GM10266 (cell line): ENCODE results near the gene CBLL1.

Experiments used
- DNase-seq: peaks from one replicate; pipeline ENCODE4 v3.0.0; 2012; ENCODE audit errors: extremely low spot score
- TF ChIP-seq, protein P1 (sequence below): IDR thresholded peaks from 2 replicates; pipeline ENCODE4 v1.5.1; 2012; ENCODE audit warnings: mild to moderate bottlenecking, low read depth; ENCODE audit not compliant: control insufficient read depth, insufficient read depth; ENCODE audit errors: missing control alignments

The CBLL1 gene

DNA sequence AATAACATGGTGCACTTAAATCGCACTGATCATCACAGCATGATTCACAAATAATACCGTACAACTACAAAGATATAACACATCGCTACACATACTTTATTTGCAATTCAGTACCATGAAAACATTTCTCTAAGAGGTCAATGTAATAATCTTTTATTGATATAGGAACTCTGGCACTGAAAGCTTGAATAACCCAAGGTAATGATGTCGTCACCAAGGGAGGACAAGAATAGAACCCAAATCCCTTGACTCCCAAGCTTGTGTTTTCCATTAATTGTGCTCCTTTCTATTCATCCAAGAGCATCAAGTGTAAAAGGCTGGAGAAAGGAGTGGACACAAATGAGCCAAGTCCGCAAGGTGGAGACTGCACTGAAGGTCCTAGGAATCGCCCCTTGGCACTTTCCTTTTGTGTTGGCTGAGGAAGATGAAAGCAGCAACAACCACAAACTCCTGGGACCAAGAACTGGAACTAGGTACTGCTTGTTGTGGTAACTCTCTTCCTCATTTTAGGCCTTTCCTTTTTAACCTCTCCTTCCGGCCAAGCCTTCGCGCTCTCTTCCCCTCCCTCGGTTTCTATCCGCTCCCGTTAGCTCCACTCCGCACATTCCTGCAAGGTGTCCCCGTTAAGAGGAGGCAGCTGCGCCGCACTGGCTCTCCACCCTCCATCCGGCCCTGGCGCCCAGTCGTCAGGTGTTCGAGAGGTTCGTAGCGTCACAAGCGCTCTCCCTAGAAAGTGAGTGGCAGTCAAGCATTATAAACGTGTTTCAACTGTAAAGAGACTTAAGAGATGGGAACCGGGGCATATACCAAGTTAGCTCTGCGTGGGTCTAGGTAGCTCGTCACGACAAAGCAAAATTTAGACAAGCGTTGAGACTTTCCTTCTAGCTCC lies 1.0 kb upstream of the CBLL1 start:
- TF ChIP-seq, protein P1, sequence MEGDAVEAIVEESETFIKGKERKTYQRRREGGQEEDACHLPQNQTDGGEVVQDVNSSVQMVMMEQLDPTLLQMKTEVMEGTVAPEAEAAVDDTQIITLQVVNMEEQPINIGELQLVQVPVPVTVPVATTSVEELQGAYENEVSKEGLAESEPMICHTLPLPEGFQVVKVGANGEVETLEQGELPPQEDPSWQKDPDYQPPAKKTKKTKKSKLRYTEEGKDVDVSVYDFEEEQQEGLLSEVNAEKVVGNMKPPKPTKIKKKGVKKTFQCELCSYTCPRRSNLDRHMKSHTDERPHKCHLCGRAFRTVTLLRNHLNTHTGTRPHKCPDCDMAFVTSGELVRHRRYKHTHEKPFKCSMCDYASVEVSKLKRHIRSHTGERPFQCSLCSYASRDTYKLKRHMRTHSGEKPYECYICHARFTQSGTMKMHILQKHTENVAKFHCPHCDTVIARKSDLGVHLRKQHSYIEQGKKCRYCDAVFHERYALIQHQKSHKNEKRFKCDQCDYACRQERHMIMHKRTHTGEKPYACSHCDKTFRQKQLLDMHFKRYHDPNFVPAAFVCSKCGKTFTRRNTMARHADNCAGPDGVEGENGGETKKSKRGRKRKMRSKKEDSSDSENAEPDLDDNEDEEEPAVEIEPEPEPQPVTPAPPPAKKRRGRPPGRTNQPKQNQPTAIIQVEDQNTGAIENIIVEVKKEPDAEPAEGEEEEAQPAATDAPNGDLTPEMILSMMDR: no peak
- DNase-seq: peak; percentile 47

GRCh38 chr7:107744345-107744750 lies 406 bp downstream of the CBLL1 start:
- TF ChIP-seq, protein P1: no peak
- DNase-seq: no peak

- no peak for DNase-seq
- TF ChIP-seq, protein P1: no peak
These were observed 2.1 kb downstream of the CBLL1 start for GRCh38 chr7:107746006-107746405.

DNA sequence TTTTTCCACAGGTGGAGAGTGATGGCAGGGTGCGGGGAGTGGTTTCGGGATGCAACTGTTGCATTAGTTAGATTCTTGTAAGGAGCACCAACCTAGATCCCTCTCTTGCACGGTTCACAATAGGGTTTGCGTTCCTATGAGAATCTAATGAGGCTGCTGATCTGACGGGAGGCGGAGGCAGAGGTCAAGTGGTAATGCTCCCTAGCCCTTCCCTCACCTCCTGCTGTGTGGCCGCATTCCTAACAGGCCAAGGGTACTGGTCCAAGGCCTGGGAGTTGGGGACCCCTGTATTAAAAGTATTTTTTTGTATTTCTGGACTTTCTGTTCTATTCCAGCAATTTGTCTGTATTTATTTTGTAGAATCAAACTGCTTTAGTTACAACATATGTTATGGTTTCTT lies 7.2 kb downstream of the CBLL1 start:
- no peak for DNase-seq
- TF ChIP-seq, protein P1: no peak

- DNase-seq: no peak
- TF ChIP-seq, protein P1: no peak
These were observed 10.7 kb downstream of the CBLL1 start for GRCh38 chr7:107754642-107755041.

DNA sequence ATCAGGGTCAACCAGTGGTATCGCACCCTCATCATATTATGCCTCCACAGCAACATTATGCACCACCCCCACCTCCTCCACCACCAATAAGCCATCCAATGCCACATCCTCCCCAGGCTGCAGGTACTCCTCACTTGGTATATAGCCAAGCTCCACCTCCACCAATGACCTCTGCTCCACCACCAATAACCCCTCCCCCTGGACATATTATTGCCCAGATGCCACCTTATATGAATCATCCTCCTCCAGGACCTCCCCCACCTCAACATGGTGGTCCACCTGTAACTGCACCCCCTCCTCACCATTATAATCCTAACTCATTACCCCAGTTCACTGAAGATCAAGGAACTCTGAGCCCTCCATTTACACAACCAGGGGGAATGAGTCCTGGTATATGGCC lies 14.7 kb downstream of the CBLL1 start:
- DNase-seq: no peak
- TF ChIP-seq, protein P1: no peak

DNA sequence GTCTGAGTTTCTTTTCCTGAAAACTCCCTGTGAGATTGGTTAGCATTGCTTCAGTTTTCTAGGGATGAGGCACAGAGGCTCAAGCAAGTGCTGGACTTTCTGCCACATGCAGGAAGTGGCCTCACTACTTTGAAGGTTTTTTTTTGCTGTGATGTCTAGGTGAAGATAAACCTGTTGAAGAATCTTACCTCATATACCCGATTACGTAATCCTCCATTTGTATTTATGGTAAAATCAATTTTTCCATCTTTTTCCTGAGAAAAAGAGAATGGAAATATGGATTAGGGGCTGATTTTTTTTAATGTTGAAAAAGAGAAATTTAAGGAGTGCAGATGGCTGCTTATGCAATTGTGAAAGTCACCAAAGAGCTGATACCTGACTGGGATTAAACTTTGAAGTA lies 23.4 kb downstream of the CBLL1 start:
- DNase-seq: no peak
- TF ChIP-seq, protein P1: no peak
